Stimulated activated CD8-positive, alpha-beta memory T cell treated with anti-CD3 and anti-CD28 coated beads, Interleukin-7, amount 100 ng/mL, for 4 hours (primary cell): Measurements from ENCODE around the gene DNAH6.

Source experiments
- DNase-seq, 2 donors: peaks; one replicate each; pipeline ENCODE4 v3.0.0-alpha.2; 2020; ENCODE audit warnings: low read depth in 2 of 2

The DNAH6 gene

GRCh38 chr2:84796798-84797197 lies 280.5 kb downstream of the DNAH6 start:
- no peak for DNase-seq

GRCh38 chr2:84797271-84797670 lies 281.0 kb downstream of the DNAH6 start:
- no peak for DNase-seq

- no peak for DNase-seq
Observed at GRCh38 chr2:84799772-84800171, 283.5 kb downstream of the DNAH6 start.

GRCh38 chr2:84800194-84800805 lies 284.0 kb downstream of the DNAH6 start:
- no peak for DNase-seq

- DNase-seq, result no peak
Observed at GRCh38 chr2:84801811-84802210, 285.5 kb downstream of the DNAH6 start.

GRCh38 chr2:84805250-84805958 lies 289.1 kb downstream of the DNAH6 start:
- DNase-seq, result no peak

GRCh38 chr2:84807063-84807485 lies 290.8 kb downstream of the DNAH6 start:
- DNase-seq, result no peak

GRCh38 chr2:84808279-84808678 lies 292.0 kb downstream of the DNAH6 start:
- DNase-seq, result no peak

- DNase-seq, result no peak
Observed at GRCh38 chr2:84811839-84812431, 295.6 kb downstream of the DNAH6 start.

- DNase-seq, result no peak
Observed at GRCh38 chr2:84815146-84815545, 298.8 kb downstream of the DNAH6 start.

- DNase-seq, result no peak
Observed at GRCh38 chr2:84816426-84817026, 300.2 kb downstream of the DNAH6 start.

- DNase-seq, result no peak
Observed at GRCh38 chr2:84817239-84817655, 300.9 kb downstream of the DNAH6 start.

GRCh38 chr2:84821806-84822205 lies 305.5 kb downstream of the DNAH6 start:
- no peak for DNase-seq

- DNase-seq, result no peak
Observed at GRCh38 chr2:84823229-84823628, 306.9 kb downstream of the DNAH6 start.

GRCh38 chr2:84823788-84824187 lies 307.5 kb downstream of the DNAH6 start:
- DNase-seq, result no peak

GRCh38 chr2:84827978-84828575 lies 311.8 kb downstream of the DNAH6 start:
- no peak for DNase-seq

- DNase-seq, result no peak
Observed at GRCh38 chr2:84829693-84830092, 313.4 kb downstream of the DNAH6 start.

GRCh38 chr2:84830095-84830494 lies 313.8 kb downstream of the DNAH6 start:
- DNase-seq, result no peak

GRCh38 chr2:84830758-84831500 lies 314.6 kb downstream of the DNAH6 start:
- DNase-seq, result no peak

GRCh38 chr2:84832772-84833461 lies 316.6 kb downstream of the DNAH6 start:
- no peak for DNase-seq
